GM21367 (cell line): ENCODE measurements around the gene IRF2BP1.

ENCODE experiments used
- ATAC-seq: cut with Tn5 transposase; IDR thresholded peaks from one replicate; pipeline ENCODE4 v1.9.1; 2021; ENCODE audit not compliant: unreplicated experiment

The IRF2BP1 gene, protein sequence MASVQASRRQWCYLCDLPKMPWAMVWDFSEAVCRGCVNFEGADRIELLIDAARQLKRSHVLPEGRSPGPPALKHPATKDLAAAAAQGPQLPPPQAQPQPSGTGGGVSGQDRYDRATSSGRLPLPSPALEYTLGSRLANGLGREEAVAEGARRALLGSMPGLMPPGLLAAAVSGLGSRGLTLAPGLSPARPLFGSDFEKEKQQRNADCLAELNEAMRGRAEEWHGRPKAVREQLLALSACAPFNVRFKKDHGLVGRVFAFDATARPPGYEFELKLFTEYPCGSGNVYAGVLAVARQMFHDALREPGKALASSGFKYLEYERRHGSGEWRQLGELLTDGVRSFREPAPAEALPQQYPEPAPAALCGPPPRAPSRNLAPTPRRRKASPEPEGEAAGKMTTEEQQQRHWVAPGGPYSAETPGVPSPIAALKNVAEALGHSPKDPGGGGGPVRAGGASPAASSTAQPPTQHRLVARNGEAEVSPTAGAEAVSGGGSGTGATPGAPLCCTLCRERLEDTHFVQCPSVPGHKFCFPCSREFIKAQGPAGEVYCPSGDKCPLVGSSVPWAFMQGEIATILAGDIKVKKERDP

DNA sequence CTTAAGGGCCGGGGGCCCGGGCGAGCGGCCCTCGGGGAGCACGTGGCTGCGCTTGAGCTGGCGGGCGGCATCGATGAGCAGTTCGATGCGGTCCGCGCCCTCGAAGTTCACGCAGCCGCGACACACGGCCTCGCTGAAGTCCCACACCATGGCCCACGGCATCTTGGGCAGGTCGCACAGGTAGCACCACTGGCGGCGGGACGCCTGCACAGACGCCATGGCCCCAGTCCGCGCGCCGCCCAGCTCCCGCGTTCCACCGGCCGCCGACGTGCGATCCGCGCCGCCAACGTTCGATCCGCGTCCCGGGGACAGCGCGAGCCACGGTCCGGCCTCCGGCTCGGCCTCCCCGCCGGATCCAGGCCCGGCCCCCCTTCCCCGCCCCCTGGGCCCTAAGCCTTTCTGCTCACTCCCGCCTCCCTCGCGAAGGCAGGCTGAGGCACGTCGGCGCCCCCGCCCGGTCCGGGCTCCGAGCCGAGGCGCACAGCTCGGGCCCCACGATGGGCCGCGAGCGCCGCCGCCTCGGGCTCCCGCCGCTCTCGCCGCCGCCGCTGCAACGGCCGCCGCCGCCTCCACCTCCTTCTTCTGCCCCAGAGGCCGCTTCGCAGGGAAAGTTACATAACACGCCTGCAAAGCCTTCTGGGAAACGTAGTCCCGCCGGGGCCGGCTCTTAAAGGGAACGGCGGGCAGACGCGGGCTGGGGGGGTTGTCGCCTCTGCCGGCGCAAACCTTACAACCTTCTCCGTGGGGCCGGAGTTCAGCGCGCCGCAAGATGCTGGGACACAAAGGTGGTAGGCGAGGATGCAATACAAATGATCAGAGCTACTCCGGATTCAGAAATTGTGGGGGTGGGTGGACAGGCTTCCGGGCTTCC, at the start of gene IRF2BP1:
Gene IRF2BP1 (minus strand): TSS at position 586 of the 871 bp plus-strand sequence. CDS start 367 bp downstream, at position 219.
- ATAC-seq = peak; percentile 46

DNA sequence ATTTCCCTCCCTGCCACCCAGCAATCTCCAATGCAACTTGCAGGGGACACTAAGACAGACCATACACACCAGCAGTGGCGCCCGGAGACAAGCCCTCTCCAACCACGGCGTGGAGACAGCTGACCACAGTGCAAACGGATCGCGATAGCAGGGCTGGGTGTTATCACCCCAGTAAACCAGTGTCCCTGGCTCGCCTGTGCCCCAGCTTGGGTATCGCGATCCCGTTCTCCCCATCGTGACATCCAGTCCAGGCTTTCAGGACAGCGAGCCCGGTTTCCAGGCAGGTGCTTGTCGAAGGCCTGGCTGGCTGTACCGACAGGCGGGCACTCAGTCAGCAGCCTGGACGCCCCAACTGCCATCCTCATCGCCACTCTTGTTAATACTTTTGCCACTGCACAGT, 49.3 kb upstream of the IRF2BP1 start:
- ATAC-seq = no peak

DNA sequence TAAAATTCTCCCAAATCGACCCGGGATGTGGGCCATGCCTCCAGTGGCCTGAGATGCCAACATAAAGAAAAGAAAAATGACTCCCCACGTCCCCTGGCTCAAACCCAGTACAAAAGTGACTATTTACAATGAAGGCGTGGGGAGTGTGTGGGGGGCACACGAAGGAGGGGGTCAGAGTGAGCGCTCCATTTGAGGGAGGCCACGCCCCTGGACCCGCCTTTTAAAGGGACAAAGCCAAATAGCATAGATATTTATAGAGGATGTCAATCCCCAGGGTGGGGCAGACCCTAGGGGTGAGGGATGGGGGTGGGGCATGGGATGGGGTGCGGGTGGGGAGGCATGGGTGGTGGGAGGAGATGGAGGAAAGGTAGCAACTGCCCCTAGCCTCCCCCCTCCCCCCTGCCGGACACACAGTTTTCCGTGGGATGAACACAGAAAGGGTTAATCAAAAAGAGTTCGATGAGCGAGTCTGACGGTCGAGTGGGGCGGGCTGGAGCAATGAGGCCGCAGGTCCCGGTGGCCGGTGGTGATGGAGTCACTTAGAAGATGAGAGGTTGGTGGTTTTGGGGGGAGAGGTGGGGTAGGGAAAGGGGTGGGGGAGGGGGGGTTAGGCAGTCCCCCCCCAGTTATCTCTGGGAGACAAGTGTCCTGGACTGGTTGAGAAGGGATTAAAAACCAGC, 48.8 kb upstream of the IRF2BP1 start:
- ATAC-seq = no peak

DNA sequence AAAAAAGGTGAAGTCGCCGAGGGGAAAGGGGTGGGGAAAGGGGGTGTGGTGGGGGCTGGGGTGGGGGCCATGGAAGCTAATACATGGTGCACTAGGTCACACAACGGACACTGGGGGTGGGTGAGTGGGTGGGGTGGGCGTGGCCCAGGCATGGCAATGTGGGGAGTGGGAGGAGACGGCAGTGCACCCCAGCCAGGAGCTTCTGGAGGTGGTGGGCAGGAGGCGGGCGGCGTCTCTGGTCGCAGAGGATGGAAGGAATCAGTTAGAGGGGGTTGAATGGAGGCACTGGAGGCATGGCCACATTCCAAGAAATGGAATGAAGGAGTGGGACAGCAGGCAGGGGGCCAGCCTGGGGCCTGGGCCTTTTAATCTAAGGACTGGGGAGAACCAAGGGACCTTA, 47.8 kb upstream of the IRF2BP1 start:
- ATAC-seq = no peak

DNA sequence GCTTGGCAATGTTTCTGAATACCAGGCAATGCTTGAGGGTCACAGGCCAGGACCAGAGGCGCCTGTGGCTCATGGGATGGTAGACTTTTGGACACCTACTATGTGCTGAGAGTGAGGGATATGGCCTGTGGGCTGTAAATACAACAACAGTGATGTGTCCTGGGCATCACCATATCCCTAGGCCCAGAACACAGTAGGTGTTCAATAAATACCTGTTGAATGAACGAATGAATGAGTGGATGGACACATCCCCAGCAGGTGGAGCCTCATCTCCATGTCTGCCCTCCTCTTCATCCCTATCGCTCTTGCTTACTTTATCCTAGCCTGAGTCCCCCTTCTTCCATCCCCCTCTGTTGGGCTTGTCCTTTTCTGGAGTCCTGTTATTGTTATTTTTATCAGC, 45.1 kb upstream of the IRF2BP1 start:
- ATAC-seq = no peak

DNA sequence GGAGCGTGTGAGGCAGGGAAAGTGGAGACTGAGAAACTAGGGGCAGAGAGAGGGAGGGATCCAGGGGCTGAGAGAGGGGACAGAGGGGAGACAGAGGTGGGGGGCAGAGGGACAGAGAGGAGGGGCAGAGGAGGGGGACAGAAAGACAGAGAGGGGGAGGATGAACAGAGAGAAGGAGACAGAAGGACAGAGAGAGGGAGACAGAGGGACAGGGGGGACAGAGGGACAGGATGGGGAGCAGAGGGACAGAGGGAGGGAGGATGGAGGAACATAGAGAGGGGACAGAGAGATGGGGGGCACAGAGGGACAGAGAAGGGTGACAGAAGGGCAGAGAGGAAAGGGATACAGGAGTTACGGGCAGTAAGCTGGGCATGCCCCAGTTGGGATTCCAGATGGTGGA, 43.3 kb upstream of the IRF2BP1 start:
- ATAC-seq = no peak

DNA sequence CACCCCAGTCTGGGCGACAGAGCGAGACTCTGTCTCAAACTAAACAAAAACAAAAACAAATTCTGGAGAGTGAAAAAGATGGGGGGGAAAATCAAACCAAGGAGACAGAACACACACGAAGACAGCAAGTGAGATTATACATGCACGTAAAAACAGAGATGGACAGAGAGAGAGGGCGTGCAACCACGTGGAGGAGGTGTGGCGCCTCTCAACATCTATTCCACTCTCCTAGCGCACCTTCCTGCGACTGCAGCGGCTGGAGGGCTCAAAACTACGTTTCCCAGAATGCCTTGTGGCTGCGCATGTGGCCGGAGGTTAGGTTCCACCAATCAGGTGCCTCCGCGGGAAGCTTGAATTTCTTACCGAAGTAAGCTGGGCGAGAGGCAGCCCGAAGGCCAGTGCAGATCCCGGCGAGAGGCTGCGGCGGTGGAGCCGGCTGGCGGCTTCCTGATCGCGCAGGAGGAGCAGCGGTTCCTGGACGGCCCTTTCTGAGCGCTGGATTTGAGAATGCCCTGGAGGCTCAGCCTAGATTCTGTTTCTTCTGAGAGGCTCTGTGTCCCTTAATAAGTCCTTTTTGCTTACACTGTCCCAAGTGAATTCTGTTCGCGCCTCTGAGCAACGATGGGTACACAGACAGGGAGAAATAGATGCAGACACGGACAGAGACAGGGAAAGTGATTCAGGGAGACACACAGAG, 41.8 kb upstream of the IRF2BP1 start:
- ATAC-seq = no peak

DNA sequence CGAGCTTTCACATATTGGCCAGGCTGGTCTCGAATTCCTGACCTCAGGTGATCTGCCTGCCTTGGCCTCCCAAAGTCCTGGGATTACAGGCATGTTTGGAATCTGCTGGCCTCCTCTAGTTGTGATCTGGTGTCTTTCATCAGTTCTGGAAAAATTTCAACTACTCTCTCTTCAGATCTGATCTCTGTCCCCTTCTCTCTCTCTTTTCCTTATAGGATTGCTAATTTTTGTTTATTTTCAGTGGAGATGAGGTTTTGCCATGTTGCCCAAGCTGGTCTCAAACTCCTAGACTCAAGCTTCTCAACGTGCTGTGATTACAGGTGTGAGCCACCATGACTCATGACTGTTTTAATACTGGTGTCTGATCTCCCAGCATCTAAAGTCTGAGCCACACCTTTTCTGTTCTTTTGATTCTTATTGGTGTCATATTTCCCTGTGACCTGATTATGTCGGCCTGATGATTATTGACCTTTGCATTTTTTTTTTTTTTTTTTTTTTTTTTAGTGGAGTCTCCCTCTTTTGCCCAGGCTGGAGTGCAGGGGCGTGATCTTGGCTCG, 39.0 kb upstream of the IRF2BP1 start:
- no peak for ATAC-seq

DNA sequence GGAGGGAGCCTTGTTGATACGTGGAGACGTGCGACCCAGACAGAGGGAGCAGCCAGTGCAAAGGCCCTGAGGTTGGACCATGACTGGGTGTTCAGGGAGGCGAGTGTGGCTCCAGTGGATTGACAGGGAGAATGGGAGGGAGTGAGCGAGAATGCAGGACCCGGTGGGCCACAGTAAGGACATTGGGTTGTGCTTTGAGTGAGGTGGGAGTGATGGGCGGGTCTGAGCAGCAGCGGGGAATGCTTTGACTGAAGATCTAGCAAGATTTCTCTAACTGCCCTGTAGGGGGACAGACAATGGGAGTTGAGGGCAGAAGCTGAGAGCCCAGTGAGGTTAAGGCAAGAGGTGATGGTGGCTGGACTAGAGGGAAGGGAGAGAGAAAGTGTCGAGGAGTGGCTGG, 36.3 kb upstream of the IRF2BP1 start:
- no peak for ATAC-seq

DNA sequence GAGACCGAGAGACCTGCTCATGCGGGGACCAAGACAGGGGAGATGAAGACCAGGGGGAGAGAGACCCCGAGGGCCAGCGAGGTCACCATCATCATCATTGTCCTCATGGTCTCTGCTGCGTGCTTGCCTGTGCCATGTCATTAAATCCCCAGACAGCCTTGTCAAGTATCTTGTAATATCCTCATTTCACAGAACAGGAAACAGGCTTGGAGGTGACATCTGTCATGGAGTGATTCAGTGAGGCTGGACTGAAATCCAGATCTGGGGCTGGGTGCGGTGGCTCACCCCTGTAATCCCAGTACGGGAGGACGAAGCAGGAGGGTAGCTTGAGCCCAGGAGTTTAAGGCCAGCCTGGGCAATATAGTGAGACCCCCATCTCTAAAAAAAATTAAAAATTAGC, 34.5 kb upstream of the IRF2BP1 start:
- no peak for ATAC-seq

DNA sequence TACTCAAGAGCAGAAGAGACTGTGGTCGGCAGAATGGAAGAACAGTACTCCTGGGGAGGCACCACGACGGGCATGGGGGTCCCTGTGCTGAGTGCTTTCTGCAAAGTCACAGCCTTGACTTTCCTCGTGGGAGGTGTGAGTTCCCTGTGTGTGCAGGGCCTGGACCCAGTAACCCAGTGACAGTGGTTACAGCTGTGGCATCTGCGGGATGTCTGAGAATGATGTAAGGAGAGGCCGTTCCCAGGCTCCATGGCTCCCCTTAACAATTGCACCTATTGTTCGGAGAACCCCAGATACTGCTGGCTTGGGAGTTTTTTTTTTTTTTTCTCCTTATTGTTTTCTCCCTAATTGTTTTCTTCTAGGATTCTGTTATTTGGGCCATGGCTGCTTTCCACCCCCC, 33.7 kb upstream of the IRF2BP1 start:
- no peak for ATAC-seq

DNA sequence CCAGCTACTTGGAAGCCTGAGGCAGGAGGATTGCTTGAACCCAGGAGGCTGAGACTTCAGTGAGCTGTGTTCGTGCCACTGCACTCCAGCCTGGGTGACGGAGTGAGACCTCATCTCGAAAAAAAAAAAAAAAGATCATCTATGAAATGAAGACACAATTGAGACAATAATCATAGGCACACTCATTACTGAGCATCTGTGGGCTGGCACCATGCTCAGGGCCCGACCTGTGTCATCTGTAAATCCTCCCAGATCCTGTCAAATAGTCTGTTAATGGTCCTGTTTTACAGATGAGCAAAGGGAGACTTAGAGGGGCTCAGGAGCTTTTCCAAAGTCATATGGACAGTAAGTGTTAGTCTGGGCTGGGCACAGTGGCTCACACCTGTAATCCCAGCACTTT, 32.8 kb upstream of the IRF2BP1 start:
- ATAC-seq = no peak

DNA sequence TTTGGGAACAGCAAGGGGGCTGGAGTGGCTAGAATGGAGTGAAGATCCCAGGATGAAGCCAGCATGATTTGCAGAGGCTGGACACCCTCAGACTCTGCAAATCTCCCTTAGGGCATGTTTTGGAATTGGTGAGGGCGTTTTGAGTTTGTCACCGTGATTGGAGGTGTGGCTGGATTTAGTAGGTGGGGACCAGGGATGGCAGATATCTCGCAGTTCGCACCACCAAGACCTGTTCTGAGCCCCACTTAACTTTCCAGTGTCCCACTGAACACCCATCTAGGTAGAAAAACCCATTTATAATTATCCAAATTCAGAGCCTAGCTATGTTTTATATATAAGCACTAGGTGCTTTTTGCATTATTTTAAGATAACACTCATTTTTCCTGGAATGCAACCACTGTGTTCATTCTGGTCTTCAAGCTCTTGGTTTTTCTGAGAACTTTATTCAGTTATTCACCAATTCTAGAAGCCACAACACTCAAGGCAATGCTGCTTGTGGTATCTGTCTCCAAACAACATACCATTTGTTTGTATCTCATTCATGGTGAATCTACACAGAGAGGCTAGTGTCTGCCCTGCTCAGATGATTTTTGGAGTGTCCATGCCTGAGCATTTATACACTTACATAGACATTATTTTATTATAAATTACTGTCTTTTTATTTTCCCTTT, 31.6 kb upstream of the IRF2BP1 start:
- ATAC-seq = no peak

DNA sequence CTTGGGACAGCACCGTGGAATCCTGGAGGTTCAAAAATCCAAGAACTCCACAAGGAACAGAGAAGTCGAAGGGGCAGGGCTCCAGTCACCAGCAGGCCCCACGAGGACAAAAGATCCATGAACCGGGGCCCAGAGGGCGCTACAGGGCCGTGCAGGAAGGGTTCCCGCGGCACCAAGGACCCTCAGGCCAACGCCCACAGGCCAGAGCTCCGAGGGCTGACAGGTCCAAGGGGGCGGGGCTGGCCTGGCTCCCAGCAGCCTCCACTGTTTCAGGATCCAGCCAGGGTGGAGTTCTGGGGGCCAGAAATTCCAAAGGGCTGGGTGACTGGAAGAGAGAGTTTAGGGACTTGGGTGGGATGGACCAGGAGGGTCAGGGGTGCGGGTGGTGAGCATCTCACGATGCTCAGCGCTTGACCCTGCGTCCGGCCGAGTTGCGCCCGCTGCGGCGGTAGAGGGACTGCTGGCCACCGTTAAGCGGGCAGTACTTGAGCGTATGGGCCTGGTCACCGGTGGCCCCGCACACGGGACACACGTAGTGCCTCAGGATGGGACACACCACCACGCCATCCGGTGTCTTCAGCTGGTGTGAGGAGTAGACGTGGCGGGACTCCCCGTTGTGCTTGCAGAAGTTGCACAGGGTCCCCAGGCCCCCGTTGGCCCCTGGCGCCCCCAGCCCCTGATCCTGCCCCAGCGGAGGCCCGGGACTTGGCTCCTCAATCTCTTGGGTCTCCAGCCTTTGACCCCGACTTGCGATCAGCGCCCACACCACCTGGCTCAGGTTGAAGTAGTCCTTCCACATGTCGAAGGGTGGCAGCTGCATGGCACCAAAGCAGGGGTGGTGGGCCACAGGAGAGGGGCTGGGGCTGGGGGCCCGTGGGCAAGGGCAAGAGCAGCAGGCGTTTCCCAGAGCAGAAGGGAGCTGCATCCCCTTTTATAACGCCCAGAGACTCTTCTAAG, 28.2 kb upstream of the IRF2BP1 start, which contains the start of gene NANOS2:
Gene NANOS2 (minus strand): TSS at position 905 of the 957 bp plus-strand sequence. CDS start 85 bp downstream, at position 820.
- ATAC-seq = no peak

DNA sequence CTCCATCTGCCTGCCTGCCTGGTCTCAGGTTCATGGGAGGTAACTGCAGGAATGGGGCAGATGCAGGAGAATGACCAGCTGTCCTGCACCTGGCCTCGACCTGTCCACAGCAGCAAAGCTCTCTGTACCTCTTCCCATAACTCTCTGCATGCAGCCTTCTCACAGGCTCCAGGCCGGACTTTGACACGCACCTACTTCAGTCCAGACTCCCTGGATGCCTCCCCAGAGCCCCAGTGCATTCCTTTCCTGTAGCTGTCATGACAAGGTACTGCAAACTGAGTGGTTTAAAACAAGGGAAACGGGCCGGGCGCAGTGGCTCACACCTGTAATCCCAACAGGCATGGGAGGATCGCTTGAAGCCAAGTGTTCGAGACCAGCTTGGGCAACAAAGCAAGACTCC, 25.4 kb upstream of the IRF2BP1 start:
- no peak for ATAC-seq

DNA sequence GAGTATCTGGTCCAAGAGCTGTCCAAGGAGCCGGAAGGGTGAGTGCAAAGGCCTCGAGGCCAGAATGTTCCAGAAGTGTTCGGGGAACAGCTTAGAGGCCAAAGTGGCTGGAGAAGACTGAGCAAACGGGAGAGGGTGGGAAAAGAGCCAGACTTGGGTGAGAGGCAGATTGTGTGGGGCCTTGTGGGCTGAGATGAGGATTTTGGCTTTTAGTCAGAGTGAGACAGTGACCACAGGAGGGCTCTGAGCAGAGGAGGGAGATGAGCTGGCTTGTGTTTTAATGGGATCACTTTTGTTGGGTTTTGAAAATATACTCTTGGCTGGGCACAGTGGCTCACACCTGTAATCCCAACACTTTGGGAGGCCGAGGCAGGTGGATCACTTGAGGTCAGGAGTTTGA, 23.0 kb upstream of the IRF2BP1 start:
- ATAC-seq = no peak

DNA sequence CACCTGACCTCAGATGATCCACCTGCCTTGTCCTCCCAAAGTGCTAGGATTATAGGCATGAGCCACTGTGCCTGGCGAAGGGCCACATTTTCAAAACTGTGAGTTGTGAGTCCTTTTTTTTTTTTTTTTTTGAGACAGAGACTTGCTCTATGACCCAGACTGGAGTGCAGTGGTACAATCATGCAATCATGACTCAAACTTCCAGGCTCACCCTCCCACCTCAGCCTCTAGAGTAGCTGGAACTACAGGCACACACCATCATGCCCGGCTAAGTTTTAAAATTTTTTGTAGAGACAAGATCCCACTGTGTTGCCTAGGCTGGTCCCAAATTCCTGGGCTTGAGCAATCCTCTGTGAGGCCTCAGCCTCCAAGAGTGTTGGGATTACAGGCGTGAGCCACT, 20.3 kb upstream of the IRF2BP1 start:
- ATAC-seq = no peak

DNA sequence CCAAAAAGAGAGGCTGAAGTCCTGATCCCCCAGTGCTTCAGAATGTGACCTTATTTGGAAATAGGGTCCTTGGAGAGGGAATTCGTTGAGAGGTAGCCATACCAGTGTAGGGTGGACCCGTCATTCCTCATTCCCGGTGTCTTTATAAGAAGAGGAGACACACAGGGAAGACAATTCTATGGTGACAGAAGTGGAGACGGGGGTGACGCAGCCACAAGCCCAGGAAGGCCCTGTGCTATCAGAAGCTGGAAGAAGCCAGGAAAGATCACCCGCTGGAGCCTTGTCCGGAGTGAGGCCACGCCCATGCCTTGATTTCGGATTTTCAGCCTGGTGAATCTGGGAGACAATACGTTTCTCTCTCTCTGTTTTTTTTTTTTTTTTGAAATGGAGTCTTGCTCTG, 19.1 kb upstream of the IRF2BP1 start:
- ATAC-seq = no peak
